GM19240 (cell line): Measurements from ENCODE around the gene MMS19.
"Not testable (repeated sequence)": the region's sequence is repeated elsewhere in the genome, so short reads cannot be mapped to it uniquely, and the experiment has no call there.

Experiments
- DNase-seq: peaks from one replicate; pipeline ENCODE4 v3.0.0; 2011; ENCODE audit warnings: low spot score; ENCODE audit not compliant: insufficient read length

Gene MMS19

GRCh38 chr10:97506199-97506991 lies 8.2 kb upstream of the MMS19 start:
- DNase-seq: no peak

GRCh38 chr10:97505152-97505551 lies 6.9 kb upstream of the MMS19 start:
- DNase-seq: no peak

DNA sequence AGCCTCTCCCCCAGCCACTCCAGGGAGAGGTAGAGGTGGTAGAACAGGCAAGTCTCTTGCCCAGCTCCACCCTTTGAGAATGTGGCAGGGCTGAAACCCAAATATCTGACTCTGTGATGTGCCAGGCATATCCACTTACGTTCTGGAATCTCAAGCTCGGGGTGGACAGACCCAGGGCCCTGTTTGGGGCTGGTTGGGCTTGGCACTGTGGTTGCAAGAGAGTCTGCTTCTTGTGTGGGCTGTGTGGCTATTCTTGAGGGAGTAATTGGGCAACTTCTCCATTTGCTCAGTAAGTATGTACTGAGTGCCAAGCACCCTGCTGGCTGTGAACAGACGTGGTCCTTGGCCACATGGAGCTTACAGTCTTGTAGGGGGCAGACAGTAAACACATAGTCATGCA lies 5.2 kb upstream of the MMS19 start:
- no peak for DNase-seq

DNA sequence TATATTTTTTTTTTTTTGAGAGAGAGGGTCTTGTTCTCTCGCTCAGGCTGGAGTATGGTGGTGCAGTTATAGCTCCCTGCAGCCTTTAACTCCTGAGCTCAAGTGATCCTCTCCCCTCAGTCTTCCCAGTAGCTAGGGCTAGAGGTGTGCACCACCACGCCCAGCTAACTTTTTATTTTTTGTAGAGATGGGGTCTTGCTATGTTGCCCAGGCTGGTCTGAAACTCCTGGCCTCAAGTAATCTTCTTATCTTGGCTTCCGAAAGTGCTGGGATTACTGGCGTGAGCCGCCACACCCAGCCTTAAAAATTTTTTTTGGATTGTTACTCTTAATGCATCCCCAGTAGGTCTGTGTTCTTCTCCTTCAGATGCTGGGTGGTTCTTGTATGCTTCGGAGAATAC lies 4.7 kb upstream of the MMS19 start:
- DNase-seq: no peak

- no peak for DNase-seq
Observed at GRCh38 chr10:97500297-97500575, 2.0 kb upstream of the MMS19 start.

GRCh38 chr10:97499561-97500296 lies 1.5 kb upstream of the MMS19 start:
- DNase-seq: no peak

DNA sequence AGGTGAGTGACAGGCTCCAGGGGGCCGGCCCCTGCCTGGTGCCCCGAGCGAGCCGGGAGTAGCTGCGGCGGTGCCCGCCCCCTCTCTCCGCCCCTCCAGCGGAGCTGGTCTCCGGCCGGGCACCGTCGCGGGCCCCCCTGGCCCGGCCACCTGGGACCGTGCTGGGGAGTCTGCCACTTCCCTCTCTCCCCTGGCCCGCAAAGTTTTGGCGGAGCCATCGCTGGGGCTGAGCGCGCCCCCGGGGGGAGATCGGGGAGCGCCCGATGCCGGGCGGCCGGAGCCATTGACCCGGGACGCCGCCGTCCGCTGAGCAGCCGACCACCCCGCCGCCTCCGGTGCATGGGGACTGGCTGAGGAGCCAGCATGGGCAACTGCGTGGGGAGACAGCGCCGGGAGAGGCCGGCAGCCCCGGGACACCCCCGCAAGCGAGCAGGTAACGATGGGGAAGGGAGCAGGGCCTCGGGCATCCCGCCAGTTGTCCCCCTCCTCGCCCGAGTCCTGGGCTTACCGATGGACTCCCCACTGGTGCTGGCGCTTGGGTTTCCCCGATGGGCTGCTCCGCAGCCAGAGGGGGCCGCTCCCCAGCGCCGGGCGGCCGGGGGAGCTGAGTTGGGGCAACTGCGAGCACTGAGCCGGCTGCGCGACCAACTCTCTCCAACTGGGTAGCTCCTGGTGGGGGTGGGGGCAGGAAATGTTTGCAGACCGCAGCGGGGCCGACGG lies 779 bp upstream of the MMS19 start, which contains the start of gene UBTD1:
UBTD1 (plus strand) TSS at position 84 of the 720 bp plus-strand sequence; CDS start at position 364, 280 bp downstream.
- DNase-seq: peak; percentile 14

DNA sequence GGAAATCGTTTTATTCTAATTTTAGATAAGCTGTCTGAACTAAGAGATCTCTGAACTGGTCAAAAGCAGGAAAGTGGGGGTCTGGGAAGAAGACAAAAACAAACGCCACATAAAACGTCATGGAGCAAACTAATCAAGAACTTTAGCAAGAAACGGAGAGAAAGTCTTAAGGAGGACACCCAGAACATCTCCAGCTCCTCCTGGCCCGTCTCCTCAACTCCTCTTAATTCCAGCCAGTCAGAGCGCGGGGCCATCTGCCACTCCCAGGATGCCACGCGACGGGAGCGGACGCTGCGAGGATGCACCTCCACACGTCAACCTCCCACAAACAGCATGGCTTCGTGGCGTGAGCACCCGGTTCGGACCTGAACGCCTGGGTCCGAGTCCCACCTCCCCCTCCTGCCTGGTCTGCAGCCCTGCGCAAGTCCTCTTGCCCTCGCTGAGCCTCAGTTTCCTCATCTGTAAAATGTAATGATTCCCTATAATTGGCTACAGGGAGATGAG lies 598 bp downstream of the MMS19 start:
- DNase-seq: peak; percentile 69

DNA sequence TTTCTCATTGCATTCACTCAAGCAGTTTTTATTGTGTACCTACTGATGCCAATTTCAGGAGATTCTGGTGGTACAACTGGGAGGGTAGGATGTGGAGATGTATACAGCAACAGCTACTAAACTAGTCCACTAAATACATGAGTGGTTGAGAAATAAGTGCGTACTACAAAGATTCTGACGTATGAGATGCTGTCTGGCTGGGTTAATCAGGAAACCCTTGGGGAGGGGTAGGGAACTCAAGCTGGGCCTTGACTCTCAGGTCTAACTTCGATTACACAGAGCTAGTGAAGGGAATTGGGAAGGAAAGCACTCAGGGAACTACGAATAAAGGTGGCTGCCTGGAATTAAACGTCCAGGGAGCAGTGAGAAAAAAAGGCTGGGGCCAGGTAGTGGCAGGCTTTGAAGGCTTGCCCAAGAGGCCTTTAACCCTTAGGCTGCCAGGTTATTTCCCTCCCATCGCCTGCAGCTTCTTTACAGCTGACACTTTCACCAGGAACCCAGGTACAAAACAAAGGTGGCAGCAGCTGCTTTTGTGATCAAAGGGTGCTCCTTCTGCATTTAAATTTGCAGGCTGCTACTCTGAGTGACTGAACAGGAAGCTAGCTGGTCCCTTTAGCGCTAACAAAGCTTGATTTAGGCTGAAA lies 3.2 kb downstream of the MMS19 start:
- no peak for DNase-seq

GRCh38 chr10:97494151-97494550 lies 4.1 kb downstream of the MMS19 start:
- DNase-seq: no peak

DNA sequence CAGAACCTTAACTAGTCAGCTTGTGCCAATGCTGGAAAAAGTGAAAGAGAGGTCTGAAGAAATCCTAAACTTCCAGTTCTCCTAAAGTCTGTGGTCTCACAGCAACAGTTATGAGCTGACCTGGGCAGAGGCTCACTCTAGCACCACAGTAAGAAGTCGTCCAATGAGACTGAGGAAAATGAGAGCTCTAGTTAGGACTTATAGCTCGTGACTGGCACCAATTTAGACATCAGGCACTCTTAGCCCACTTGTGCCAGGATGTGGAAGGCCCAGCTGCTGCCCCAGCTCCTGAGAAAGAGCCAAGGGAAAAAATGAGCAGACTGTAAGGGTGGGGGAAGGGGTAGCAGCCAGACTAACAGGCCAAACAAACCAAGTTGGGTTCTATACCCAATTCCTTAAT lies 7.6 kb downstream of the MMS19 start:
- DNase-seq: no peak

- DNase-seq: no peak
Observed at GRCh38 chr10:97485647-97486281, 12.5 kb downstream of the MMS19 start.

DNA sequence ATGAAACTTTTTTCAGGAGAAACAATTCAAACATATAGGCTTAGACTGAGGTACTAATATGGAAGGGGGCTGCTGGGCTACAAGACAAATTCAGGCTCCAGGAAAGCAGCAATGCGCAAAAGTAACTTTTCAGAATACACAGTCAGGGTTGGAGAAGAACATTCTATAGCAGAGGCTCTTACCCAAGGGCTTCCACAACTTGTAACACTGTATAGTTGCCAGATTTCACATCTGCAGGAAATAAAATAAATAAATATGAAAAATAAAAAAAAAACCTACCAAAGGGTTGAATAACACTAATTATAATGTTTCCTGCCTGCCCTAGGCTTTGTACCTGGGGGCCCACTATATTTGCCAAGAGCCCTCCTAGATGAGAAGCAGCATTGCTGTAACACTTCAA lies 14.3 kb downstream of the MMS19 start:
- DNase-seq: no peak

DNA sequence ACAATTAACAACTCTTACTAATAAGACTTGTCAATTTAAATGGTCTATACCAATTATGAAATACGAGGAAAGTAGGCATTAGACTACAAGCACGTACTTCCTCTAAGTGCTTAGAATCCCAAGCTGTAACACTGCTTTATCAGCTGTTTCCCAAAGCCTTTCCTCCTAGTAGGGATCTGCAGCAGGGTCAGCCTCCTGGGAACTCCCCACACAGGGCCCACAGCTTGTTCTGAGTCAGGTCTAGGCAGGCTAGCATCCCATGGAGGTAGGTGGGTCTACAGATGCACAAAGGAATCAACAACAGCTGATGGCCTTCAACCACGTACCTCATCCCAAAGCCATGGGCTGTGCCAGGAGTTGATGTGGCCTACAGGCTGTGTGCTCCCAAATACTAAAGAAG lies 14.7 kb downstream of the MMS19 start:
- DNase-seq: no peak

DNA sequence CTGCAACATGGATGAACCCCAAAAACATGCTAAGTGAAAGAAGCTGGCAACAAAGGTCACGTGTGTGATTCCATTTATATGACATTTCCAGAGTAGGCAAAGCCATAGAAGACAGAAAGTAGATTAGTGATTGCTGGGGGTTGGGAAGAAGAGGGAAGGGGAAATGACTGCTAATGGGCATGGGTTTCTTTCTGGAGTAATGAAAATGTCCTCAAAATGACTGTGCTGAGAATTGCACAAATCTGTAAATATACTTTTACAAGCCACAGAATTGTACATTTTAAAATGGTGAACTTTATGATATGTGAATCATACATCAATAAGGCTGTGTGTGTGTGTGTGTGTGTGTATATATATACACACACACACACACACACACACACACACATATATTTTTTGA lies 15.8 kb downstream of the MMS19 start:
- no peak for DNase-seq

DNA sequence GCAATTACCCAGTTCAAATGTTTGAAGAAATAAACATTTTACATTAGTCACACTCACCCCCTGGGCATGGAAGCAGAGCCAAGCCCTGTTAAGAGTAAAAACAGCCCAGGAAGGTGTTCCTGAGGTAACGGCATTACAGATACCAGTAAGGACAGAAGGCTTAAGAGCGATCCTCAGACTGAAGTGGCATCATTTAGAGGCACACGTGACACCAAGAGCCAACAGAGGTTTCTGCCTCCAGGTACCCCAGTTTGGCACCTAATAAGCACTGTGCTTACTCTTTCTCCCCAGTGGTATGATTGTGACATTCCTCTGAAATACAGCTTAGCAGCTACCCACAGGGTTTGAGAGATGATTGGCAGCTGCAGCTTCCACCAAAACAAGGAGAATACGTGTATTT lies 17.2 kb downstream of the MMS19 start:
- DNase-seq: no peak

- DNase-seq: no peak
Observed at GRCh38 chr10:97479939-97480338, 18.3 kb downstream of the MMS19 start.

GRCh38 chr10:97479410-97479809 lies 18.8 kb downstream of the MMS19 start:
- DNase-seq: not testable (repeated sequence)

- no peak for DNase-seq
Observed at GRCh38 chr10:97475936-97476594, 22.2 kb downstream of the MMS19 start.

DNA sequence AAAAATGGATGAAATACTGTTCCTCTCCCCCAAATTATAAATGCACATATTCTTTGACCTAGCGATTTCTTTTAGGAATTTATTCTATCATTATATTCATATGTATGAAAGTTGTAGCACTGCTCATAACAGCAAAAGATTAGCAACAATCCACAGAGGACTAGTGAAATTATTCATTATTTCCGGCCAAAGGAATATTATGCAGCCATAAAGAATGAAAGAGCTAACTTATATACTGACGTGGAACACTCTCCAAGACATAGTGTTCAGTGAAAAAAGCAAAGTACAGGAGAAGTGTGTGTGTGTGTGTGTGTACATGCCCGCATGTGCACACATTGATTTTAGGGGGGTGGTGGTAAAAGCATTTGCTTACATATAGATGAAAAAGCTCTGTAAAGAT lies 23.3 kb downstream of the MMS19 start:
- no peak for DNase-seq

DNA sequence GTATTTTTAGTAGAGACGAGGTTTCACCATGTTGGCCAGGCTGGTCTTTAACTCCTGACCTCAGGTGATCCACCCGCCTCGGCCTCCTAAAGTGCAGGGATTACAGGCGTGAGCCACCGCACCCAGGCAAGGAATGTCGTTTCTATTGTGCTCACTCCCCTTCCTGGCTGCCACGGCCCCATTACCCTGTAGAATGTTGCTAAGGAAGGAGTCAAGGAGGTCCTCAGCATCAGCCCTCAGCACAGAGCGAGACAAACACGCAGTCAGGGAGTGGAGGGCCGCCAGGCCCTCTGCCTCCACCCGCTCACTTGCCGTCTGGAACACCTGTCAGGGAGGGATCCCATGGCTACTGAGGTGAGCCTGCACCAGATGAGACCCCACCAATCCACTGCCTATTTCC lies 29.4 kb downstream of the MMS19 start:
- not testable (repeated sequence) for DNase-seq
